Measurements from ENCODE around the gene OR6K3.

GRCh38 chr1:158689875-158690274, 30.6 kb downstream of the OR6K3 start:
- TF ChIP-seq SIN3A (IDR thresholded peaks at IDR 0.05; ENCODE audit: borderline replicate concordance, insufficient read depth, low read length) (no peak), REST (IDR thresholded peaks at IDR 0.05; ENCODE audit: insufficient read depth in 1 of 2, low read depth in 2 of 2, low read length in 2 of 2) (no peak), TAF1 (IDR thresholded peaks at IDR 0.05; ENCODE audit: borderline replicate concordance, insufficient read depth, low read length) (no peak), POLR2AphosphoS5 (IDR thresholded peaks at IDR 0.05; ENCODE audit: low read depth, low read length) (no peak), FOXP2 (optimal IDR thresholded peaks at IDR 0.05; ENCODE audit: borderline replicate concordance, extremely low read depth, extremely low read length, insufficient read depth) (no peak)
